ENCODE results near the gene C12orf43. TPM values are rescaled to one million over a fixed set of nuclear protein-coding genes. Genes with fewer than 3 reads are reported as not detected.

C12orf43 gene
- total RNA-seq, 2 donors from 2014 or later: 13.8 to 15.2 TPM

- H3K27ac ChIP-seq: no peak overlapping the region
- TF ChIP-seq POLR2AphosphoS5 (IDR thresholded peaks at IDR 0.05) (no peak), CTCF (IDR thresholded peaks at IDR 0.05) (no peak), POLR2A (IDR thresholded peaks at IDR 0.05) (no peak)
- intact Hi-C loops (cut with DNase I): no loop called here
- H3K4me3 ChIP-seq: no peak overlapping the region
- no peaks in the 10 kb centered on the region for H3K36me3 ChIP-seq
- no peaks in the 10 kb centered on the region for H3K9me3 ChIP-seq
- H3K27me3 ChIP-seq (replicated peaks; ENCODE audit: insufficient read depth): no peaks in the 10 kb centered on the region
- DNase-seq (ENCODE audit: low spot score): no peak
- 91% methylated on average over 8 of the region's 8 CpGs for WGBS
- H3K4me1 ChIP-seq (replicated peaks): no peaks in the 10 kb centered on the region
Observed at GRCh38 chr12:120964298-120964697, 52.0 kb downstream of the C12orf43 start.

GRCh38 chr12:120962532-120963020, 53.7 kb downstream of the C12orf43 start:
- DNase-seq (ENCODE audit: low spot score): no peak
- intact Hi-C loops (cut with DNase I): no loop called here
- H3K36me3 ChIP-seq: no peaks in the 10 kb centered on the region

GRCh38 chr12:120961604-120962531, 54.4 kb downstream of the C12orf43 start:
- H3K4me3 ChIP-seq: no peak overlapping the region
- H3K9me3 ChIP-seq: no peaks in the 10 kb centered on the region
- H3K4me1 ChIP-seq (replicated peaks): no peaks in the 10 kb centered on the region
- DNase-seq (ENCODE audit: low spot score): peak; percentile 17
- intact Hi-C loops (cut with DNase I): no loop called here
- TF ChIP-seq POLR2AphosphoS5 (IDR thresholded peaks at IDR 0.05) (no peak), POLR2A (IDR thresholded peaks at IDR 0.05) (no peak), CTCF (IDR thresholded peaks at IDR 0.05) (no peak)
- H3K27me3 ChIP-seq (replicated peaks; ENCODE audit: insufficient read depth): no peaks in the 10 kb centered on the region
- 58% methylated on average over 17 of the region's 17 CpGs for WGBS
- no peak overlapping the region for H3K27ac ChIP-seq
- H3K36me3 ChIP-seq: no peaks in the 10 kb centered on the region

More at GRCh38 chr12:120962532-120963020, 53.7 kb downstream of the C12orf43 start:
- TF ChIP-seq CTCF (IDR thresholded peaks at IDR 0.05) (no peak), POLR2AphosphoS5 (IDR thresholded peaks at IDR 0.05) (no peak), POLR2A (IDR thresholded peaks at IDR 0.05) (no peak)
- WGBS: 62% methylated on average over 2 of the region's 2 CpGs
- H3K4me3 ChIP-seq: no peak overlapping the region
- no peaks in the 10 kb centered on the region for H3K9me3 ChIP-seq
- H3K4me1 ChIP-seq (replicated peaks): no peaks in the 10 kb centered on the region
- no peaks in the 10 kb centered on the region for H3K27me3 ChIP-seq (replicated peaks; ENCODE audit: insufficient read depth)
- no peak overlapping the region for H3K27ac ChIP-seq

- intact Hi-C loops (cut with DNase I): no loop called here
- 81% methylated on average over 7 of the region's 7 CpGs for WGBS
- Histone ChIP-seq H3K27me3 (replicated peaks; ENCODE audit: insufficient read depth) (no peaks in the 10 kb centered on the region), H3K4me1 (replicated peaks) (no peaks in the 10 kb centered on the region), H3K9me3 (no peaks in the 10 kb centered on the region), H3K4me3 (no peak overlapping the region), H3K27ac (no peak overlapping the region), H3K36me3 (no peaks in the 10 kb centered on the region)
- no peak for TF ChIP-seq POLR2AphosphoS5 (IDR thresholded peaks at IDR 0.05)
- no peak for TF ChIP-seq POLR2A (IDR thresholded peaks at IDR 0.05)
- no peak for TF ChIP-seq CTCF (IDR thresholded peaks at IDR 0.05)
- no peak for DNase-seq (ENCODE audit: low spot score)
Observed at GRCh38 chr12:120960657-120961056, 55.6 kb downstream of the C12orf43 start.
